Endodermal cell (in vitro differentiated cells): Measurements from ENCODE around the gene DPP10. TPM values are rescaled to one million over a fixed set of nuclear protein-coding genes. Genes with fewer than 3 reads are reported as not detected.

Experiments
- DNase-seq: peaks from one replicate; pipeline ENCODE4 v3.0.0-alpha.2; 2017
- H3K27ac ChIP-seq: 2 replicates; pipeline ENCODE4 v1.5.1; 2013; ENCODE audit warnings: mild to moderate bottlenecking, low read depth, low read length, moderate library complexity
- H3K27me3 ChIP-seq: 2 replicates; pipeline ENCODE4 v1.6.1; 2013; ENCODE audit warnings: mild to moderate bottlenecking, low read length, moderate library complexity; ENCODE audit not compliant: insufficient read depth, control insufficient read depth, poor library complexity, severe bottlenecking
- H3K36me3 ChIP-seq: 2 replicates; pipeline ENCODE4 v1.7.0; 2013; ENCODE audit warnings: mild to moderate bottlenecking, low read length, moderate library complexity; ENCODE audit not compliant: control insufficient read depth, insufficient read depth
- H3K4me1 ChIP-seq: one replicate; pipeline ENCODE4 v1.7.0; 2013; ENCODE audit warnings: low read length; ENCODE audit not compliant: control insufficient read depth, insufficient read depth
- H3K4me3 ChIP-seq: 2 replicates; pipeline ENCODE4 v1.5.1; 2013; ENCODE audit warnings: mild to moderate bottlenecking, low read length, moderate library complexity
- H3K9ac ChIP-seq: 2 replicates; pipeline ENCODE4 v1.6.1; 2013; ENCODE audit warnings: mild to moderate bottlenecking, low read length, moderate library complexity; ENCODE audit not compliant: poor library complexity, severe bottlenecking; ENCODE audit errors: extremely low read depth
- H3K9me3 ChIP-seq: 2 replicates; pipeline ENCODE4 v1.6.1; 2013; ENCODE audit warnings: mild to moderate bottlenecking, low read length, moderate library complexity; ENCODE audit not compliant: control insufficient read depth
- H3K27ac Mint-ChIP-seq: 2 replicates; pipeline ENCODE4 v1.8.0; 2020; ENCODE audit warnings: mixed read lengths
- H3K27me3 Mint-ChIP-seq: 2 replicates; pipeline ENCODE4 v1.8.0; 2021; ENCODE audit warnings: mild to moderate bottlenecking, mixed read lengths; ENCODE audit not compliant: insufficient read depth
- H3K36me3 Mint-ChIP-seq: 2 replicates; pipeline ENCODE4 v1.8.0; 2020; ENCODE audit warnings: low read depth, mixed read lengths
- H3K4me1 Mint-ChIP-seq: 2 replicates; pipeline ENCODE4 v1.8.0; 2020; ENCODE audit warnings: mixed read lengths
- H3K4me3 Mint-ChIP-seq: 2 replicates; pipeline ENCODE4 v1.8.0; 2020; ENCODE audit warnings: mild to moderate bottlenecking, moderate library complexity, mixed read lengths
- H3K9me3 Mint-ChIP-seq: 2 replicates; pipeline ENCODE4 v1.8.0; 2020; ENCODE audit warnings: mild to moderate bottlenecking, mixed read lengths
- WGBS, 2 experiments: methylation state at CpG; one replicate each; pipeline versions ENCODE4 v1.1.5 to v1.1.7; 2013; ENCODE audit warnings: missing lambda C conversion rate in 2 of 2, mixed read lengths in 1 of 2; ENCODE audit not compliant: insufficient coverage in 1 of 2, insufficient read length in 1 of 2; 5-methylcytosine and 5-hydroxymethylcytosine counted together
- total RNA-seq, 2 donors: library from RNA; stranded (reverse); fragmentation: NEBNext Ultra II Directional in 1 of 2; extraction: Animal tissue kit (Norgen Biotek cat#: 25700) in 1 of 2; gene quantifications; 2 replicates in 1 of 2; 3 replicates in 1 of 2; pipeline ENCODE4 v1.2.1, GENCODE V29; 2021
- TF ChIP-seq, protein P1 (sequence below): fragments of 200-600 bp; sonication (generic); conservative IDR thresholded peaks from 2 replicates; pipeline ENCODE4 v1.5.0; 2021; ENCODE audit warnings: antibody characterized with exemption, mild to moderate bottlenecking

The DPP10 gene
- total RNA-seq, 2 donors from 2014 or later: 8.2 to 19.2 TPM

DNA sequence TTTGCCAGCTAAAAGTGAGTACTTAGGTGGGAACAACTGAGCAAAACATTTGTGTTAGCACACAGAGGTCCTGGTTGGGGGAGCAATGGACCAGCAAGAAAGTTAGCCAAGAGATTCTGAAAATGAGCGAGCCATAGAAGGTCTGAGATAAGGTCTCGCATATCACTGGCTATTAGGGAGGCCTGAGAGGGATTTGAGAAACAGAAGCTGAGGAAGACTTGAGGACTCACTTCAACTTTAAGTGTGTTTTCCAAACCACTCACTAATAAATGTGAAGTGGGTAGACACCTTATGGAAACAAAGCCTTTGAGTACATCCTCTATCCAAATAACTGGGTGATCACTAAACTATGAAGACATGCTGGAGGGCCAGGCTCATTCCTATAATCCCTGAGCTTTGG lies 958.5 kb downstream of the DPP10 start:
- no peak for DNase-seq
- Histone ChIP-seq H3K27ac (no peak overlapping the region), H3K4me1 (no peaks in the 10 kb centered on the region), H3K9ac (no peak overlapping the region), H3K36me3 (no peaks in the 10 kb centered on the region), H3K27me3 (no peaks in the 10 kb centered on the region), H3K9me3 (no peaks in the 10 kb centered on the region), H3K4me3 (no peak overlapping the region)
- 89 to 100% methylated on average over 1 to 2 of the region's 2 CpGs for WGBS, 2 experiments
- Mint-ChIP-seq H3K4me1 (peaks cover 5% of the 10 kb centered on the region), H3K27me3 (no peaks in the 10 kb centered on the region), H3K4me3 (no peak overlapping the region), H3K9me3 (peaks cover 2% of the 10 kb centered on the region), H3K36me3 (no peaks in the 10 kb centered on the region), H3K27ac (no peak overlapping the region)
- TF ChIP-seq, protein P1, sequence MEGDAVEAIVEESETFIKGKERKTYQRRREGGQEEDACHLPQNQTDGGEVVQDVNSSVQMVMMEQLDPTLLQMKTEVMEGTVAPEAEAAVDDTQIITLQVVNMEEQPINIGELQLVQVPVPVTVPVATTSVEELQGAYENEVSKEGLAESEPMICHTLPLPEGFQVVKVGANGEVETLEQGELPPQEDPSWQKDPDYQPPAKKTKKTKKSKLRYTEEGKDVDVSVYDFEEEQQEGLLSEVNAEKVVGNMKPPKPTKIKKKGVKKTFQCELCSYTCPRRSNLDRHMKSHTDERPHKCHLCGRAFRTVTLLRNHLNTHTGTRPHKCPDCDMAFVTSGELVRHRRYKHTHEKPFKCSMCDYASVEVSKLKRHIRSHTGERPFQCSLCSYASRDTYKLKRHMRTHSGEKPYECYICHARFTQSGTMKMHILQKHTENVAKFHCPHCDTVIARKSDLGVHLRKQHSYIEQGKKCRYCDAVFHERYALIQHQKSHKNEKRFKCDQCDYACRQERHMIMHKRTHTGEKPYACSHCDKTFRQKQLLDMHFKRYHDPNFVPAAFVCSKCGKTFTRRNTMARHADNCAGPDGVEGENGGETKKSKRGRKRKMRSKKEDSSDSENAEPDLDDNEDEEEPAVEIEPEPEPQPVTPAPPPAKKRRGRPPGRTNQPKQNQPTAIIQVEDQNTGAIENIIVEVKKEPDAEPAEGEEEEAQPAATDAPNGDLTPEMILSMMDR: no peak

DNA sequence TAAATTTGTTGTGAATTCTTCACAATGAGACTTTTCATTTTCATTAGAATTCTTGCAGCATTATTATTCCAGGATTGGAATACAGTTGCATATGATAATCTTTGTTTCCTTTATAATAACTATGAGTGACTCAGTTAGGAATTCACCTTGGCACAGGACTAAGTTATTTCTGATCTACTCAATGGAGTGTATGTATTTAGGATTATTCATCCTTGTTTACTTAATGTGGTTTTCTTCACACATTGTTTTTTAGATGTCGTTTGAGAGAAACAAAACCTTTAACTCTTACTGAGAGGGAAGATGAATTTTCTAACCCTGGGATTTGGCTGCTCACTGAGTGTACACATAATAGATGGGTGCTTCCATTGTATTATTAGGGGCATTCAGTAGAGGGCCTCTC lies 970.1 kb downstream of the DPP10 start:
- no peaks in the 10 kb centered on the region for H3K36me3 ChIP-seq
- H3K27ac ChIP-seq: no peak overlapping the region
- H3K27me3 ChIP-seq: no peaks in the 10 kb centered on the region
- TF ChIP-seq, protein P1: no peak
- H3K4me1 ChIP-seq: no peaks in the 10 kb centered on the region
- Mint-ChIP-seq H3K36me3 (no peaks in the 10 kb centered on the region), H3K4me3 (no peak overlapping the region), H3K9me3 (no peaks in the 10 kb centered on the region), H3K4me1 (no peaks in the 10 kb centered on the region), H3K27ac (no peak overlapping the region), H3K27me3 (no peaks in the 10 kb centered on the region)
- 45% methylated on average over 1 of the region's 1 CpG; no CpG with 5 or more reads in 1 of the 2 experiments for WGBS, 2 experiments
- DNase-seq: no peak
- H3K4me3 ChIP-seq: no peak overlapping the region
- no peaks in the 10 kb centered on the region for H3K9me3 ChIP-seq
- H3K9ac ChIP-seq: no peak overlapping the region

DNA sequence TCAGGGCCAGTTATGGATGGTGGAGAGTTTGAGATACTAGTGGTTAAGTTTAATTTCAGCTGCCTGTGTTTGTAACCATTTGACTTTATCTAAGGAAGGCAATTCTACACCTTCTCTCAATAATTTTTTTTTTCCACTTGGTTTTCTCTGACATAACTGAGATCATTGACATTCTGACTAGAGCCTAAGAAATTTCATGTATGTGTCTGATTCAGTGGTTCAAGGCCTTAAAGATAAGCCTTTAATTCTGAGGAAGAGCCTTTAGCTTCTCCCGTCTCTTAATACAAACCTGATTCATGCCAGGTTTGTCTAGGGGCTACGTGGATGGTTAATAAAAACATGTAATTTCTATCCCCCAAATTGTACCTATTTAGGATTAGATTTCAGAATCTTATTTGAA lies 971.4 kb downstream of the DPP10 start:
- H3K4me1 Mint-ChIP-seq: no peaks in the 10 kb centered on the region
- H3K27ac Mint-ChIP-seq: no peak overlapping the region
- H3K9me3 Mint-ChIP-seq: no peaks in the 10 kb centered on the region
- DNase-seq: no peak
- no peak overlapping the region for H3K9ac ChIP-seq
- H3K27ac ChIP-seq: no peak overlapping the region
- no peak overlapping the region for H3K4me3 ChIP-seq
- no peak overlapping the region for H3K4me3 Mint-ChIP-seq
- no peaks in the 10 kb centered on the region for H3K36me3 Mint-ChIP-seq
- 100% methylated on average over 2 of the region's 2 CpGs; no CpG with 5 or more reads in 1 of the 2 experiments for WGBS, 2 experiments
- no peaks in the 10 kb centered on the region for H3K27me3 ChIP-seq
- no peaks in the 10 kb centered on the region for H3K27me3 Mint-ChIP-seq
- no peaks in the 10 kb centered on the region for H3K9me3 ChIP-seq
- no peaks in the 10 kb centered on the region for H3K4me1 ChIP-seq
- no peaks in the 10 kb centered on the region for H3K36me3 ChIP-seq
- TF ChIP-seq, protein P1: no peak
